Measurements from ENCODE around the gene HEMK1. TPM values are rescaled to one million over a fixed set of nuclear protein-coding genes. Genes with fewer than 3 reads are reported as not detected.

Gene HEMK1
- total and polyA plus RNA-seq, 2 donors (not counting 1 experiment from before 2014, with no cell fraction given): 34.2 to 43.0 TPM

DNA sequence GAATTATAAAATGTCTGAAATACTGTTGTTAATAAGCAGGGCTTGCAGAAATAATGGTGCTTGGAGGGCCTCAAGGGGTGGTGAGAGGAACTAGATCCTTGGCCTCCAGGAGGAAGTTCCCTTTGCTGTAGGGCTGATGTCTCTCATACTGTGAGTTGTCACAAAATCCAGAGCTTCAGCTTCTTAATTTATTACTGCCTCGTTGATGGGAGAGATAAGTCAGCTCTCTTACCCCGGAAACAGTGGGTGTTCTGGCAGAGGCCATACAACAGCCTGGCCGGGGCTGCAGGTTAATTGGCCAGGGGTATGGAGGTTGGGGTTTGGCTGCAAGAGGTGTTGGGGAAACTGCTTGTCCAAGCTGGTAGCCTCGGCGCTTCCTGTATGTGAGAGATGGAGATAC lies 63.1 kb downstream of the HEMK1 start:
- no peaks in the 10 kb centered on the region for H3K27me3 Mint-ChIP-seq
- no peak overlapping the region for H3K4me3 Mint-ChIP-seq

GRCh38 chr3:50633230-50633790 lies 64.0 kb downstream of the HEMK1 start:
- Histone ChIP-seq H4K20me1 (ENCODE audit: control insufficient read depth, insufficient read depth, low read length, poor library complexity, severe bottlenecking) (peaks cover 25% of the 10 kb centered on the region), H3K9me3 (ENCODE audit: control extremely low read depth in 1 of 3, control insufficient read depth in 2 of 3, insufficient read depth in 1 of 3, low read length in 2 of 3) (no peaks in the 10 kb centered on the region), H2AFZ (ENCODE audit: insufficient read depth, low read depth, low read length, poor library complexity, severe bottlenecking) (no peak overlapping the region), H3K79me2 (ENCODE audit: control insufficient read depth, insufficient read depth, low read length) (peaks cover 44% of the 10 kb centered on the region), H3K4me2 (replicated peaks; ENCODE audit: low read depth, low read length, poor library complexity, severe bottlenecking) (no peak overlapping the region), H3K4me3 (ENCODE audit: control extremely low read depth in 1 of 5, extremely low read depth in 1 of 5, insufficient read depth in 1 of 5, low read depth in 2 of 5, low read length in 4 of 5) (no peak overlapping the region), H3K4me1 (ENCODE audit: control insufficient read depth in 2 of 2, insufficient read depth in 2 of 2, low read length in 2 of 2) (peaks cover 0 to 20% of the 10 kb centered on the region in 2 donors), H3K27ac (ENCODE audit: low read length in 2 of 2) (no peak overlapping the region), H3K36me3 (replicated peaks in 1 of 2; ENCODE audit: control extremely low read depth in 1 of 2, control insufficient read depth in 1 of 2, extremely low read depth in 1 of 2, insufficient read depth in 2 of 2, low read length in 1 of 2) (no peaks in the 10 kb centered on the region), H3K27me3 (replicated peaks in 1 of 4; ENCODE audit: control extremely low read depth in 1 of 4, control insufficient read depth in 3 of 4, insufficient read depth in 4 of 4, low read length in 3 of 4) (no peaks in the 10 kb centered on the region), H3K9ac (ENCODE audit: low read length) (no peak overlapping the region)
- no peak for DNase-seq
- TF ChIP-seq EZH2 (IDR thresholded peaks at IDR 0.05; ENCODE audit: borderline replicate concordance, insufficient read depth, low read depth, low read length, poor library complexity, severe bottlenecking): no peak
- TF ChIP-seq, protein P1, sequence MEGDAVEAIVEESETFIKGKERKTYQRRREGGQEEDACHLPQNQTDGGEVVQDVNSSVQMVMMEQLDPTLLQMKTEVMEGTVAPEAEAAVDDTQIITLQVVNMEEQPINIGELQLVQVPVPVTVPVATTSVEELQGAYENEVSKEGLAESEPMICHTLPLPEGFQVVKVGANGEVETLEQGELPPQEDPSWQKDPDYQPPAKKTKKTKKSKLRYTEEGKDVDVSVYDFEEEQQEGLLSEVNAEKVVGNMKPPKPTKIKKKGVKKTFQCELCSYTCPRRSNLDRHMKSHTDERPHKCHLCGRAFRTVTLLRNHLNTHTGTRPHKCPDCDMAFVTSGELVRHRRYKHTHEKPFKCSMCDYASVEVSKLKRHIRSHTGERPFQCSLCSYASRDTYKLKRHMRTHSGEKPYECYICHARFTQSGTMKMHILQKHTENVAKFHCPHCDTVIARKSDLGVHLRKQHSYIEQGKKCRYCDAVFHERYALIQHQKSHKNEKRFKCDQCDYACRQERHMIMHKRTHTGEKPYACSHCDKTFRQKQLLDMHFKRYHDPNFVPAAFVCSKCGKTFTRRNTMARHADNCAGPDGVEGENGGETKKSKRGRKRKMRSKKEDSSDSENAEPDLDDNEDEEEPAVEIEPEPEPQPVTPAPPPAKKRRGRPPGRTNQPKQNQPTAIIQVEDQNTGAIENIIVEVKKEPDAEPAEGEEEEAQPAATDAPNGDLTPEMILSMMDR (IDR thresholded peaks at IDR 0.05): no peak
- intact Hi-C loops (cut with micrococcal nuclease): no loop called here
- no peak for ATAC-seq (ENCODE audit: low read depth)
- no peaks in the 10 kb centered on the region for H3K27me3 Mint-ChIP-seq
- no peak overlapping the region for H3K4me3 Mint-ChIP-seq
- H3K27ac Mint-ChIP-seq: no peak overlapping the region
- POLR2A ChIA-PET: no interaction called here
- WGBS (ENCODE audit: insufficient coverage): 72% methylated on average over 3 of the region's 5 CpGs
- peaks cover 40% of the 10 kb centered on the region for H3K4me1 Mint-ChIP-seq
- no peaks in the 10 kb centered on the region for H3K9me3 Mint-ChIP-seq (ENCODE audit: insufficient read depth)
- CTCF ChIA-PET: interaction anchor here (1.2 to 1.3 kb wide), 2 partner anchors 17 to 19 kb away, joined by 3 to 4 read pairs; no protein-coding TSS in a partner anchor

More for the DNA sequence above, 63.1 kb downstream of the HEMK1 start:
- CTCF ChIA-PET: interaction anchor here (0.7 to 1.5 kb wide), 5 partner anchors 13 to 90 kb away, joined by 3 to 5 read pairs (median 3); no protein-coding TSS in a partner anchor
- H3K79me2 ChIP-seq (ENCODE audit: control insufficient read depth, insufficient read depth, low read length): peaks cover 48% of the 10 kb centered on the region
- no peak overlapping the region for H3K9ac ChIP-seq (ENCODE audit: low read length)
- H3K4me1 ChIP-seq (ENCODE audit: control insufficient read depth in 2 of 2, insufficient read depth in 2 of 2, low read length in 2 of 2): peaks cover 0 to 20% of the 10 kb centered on the region in 2 donors
- peaks cover 32% of the 10 kb centered on the region for H4K20me1 ChIP-seq (ENCODE audit: control insufficient read depth, insufficient read depth, low read length, poor library complexity, severe bottlenecking)
- POLR2A ChIA-PET: interaction anchor here (1.0 kb wide), 1 partner anchor 15 kb away, joined by 3 read pairs; no protein-coding TSS in a partner anchor
- WGBS (ENCODE audit: insufficient coverage): 13% methylated on average over 5 of the region's 5 CpGs
- H3K9me3 ChIP-seq (ENCODE audit: control extremely low read depth in 1 of 3, control insufficient read depth in 2 of 3, insufficient read depth in 1 of 3, low read length in 2 of 3): no peaks in the 10 kb centered on the region
- TF ChIP-seq, protein P1 (IDR thresholded peaks at IDR 0.05): no peak
- TF ChIP-seq EZH2 (IDR thresholded peaks at IDR 0.05; ENCODE audit: borderline replicate concordance, insufficient read depth, low read depth, low read length, poor library complexity, severe bottlenecking): no peak
- H3K27ac ChIP-seq (ENCODE audit: low read length in 2 of 2): no peak overlapping the region
- no peak overlapping the region for H3K4me3 ChIP-seq (ENCODE audit: control extremely low read depth in 1 of 5, extremely low read depth in 1 of 5, insufficient read depth in 1 of 5, low read depth in 2 of 5, low read length in 4 of 5)
- no peak overlapping the region for H3K4me2 ChIP-seq (replicated peaks; ENCODE audit: low read depth, low read length, poor library complexity, severe bottlenecking)
- intact Hi-C loops (cut with micrococcal nuclease): no loop called here
- Mint-ChIP-seq H3K4me1 (peaks cover 40% of the 10 kb centered on the region), H3K27ac (peak overlapping the region; percentile 47), H3K9me3 (ENCODE audit: insufficient read depth) (no peaks in the 10 kb centered on the region)
- no peak for DNase-seq
- ATAC-seq (ENCODE audit: low read depth): no peak
- H2AFZ ChIP-seq (ENCODE audit: insufficient read depth, low read depth, low read length, poor library complexity, severe bottlenecking): no peak overlapping the region
- H3K27me3 ChIP-seq (replicated peaks in 1 of 4; ENCODE audit: control extremely low read depth in 1 of 4, control insufficient read depth in 3 of 4, insufficient read depth in 4 of 4, low read length in 3 of 4): no peaks in the 10 kb centered on the region
- no peaks in the 10 kb centered on the region for H3K36me3 ChIP-seq (replicated peaks in 1 of 2; ENCODE audit: control extremely low read depth in 1 of 2, control insufficient read depth in 1 of 2, extremely low read depth in 1 of 2, insufficient read depth in 2 of 2, low read length in 1 of 2)

All from B cell (primary cell).